AG09309 (cell line): ENCODE results near the gene ATG3.
A peak's percentile ranks its signal among the peaks of the same experiment; 100 is the strongest.
"Not testable (repeated sequence)": the region's sequence is repeated elsewhere in the genome, so short reads cannot be mapped to it uniquely, and the experiment has no call there.

Experiments
- DNase-seq: peaks from one replicate; pipeline ENCODE4 v3.0.0-alpha.2; 2010; ENCODE audit warnings: low read depth
- H3K4me3 ChIP-seq: 2 replicates; pipeline ENCODE4 v1.5.1; 2011; ENCODE audit warnings: mild to moderate bottlenecking, low read depth, low read length, moderate library complexity; ENCODE audit not compliant: control insufficient read depth
- TF ChIP-seq, protein P1 (sequence below): IDR thresholded peaks from 2 replicates; pipeline ENCODE4 v1.5.1; 2011; ENCODE audit warnings: mild to moderate bottlenecking, low read depth, low read length, inconsistent platforms; ENCODE audit not compliant: insufficient read depth, control insufficient read depth; ENCODE audit errors: missing control alignments

Gene ATG3

DNA sequence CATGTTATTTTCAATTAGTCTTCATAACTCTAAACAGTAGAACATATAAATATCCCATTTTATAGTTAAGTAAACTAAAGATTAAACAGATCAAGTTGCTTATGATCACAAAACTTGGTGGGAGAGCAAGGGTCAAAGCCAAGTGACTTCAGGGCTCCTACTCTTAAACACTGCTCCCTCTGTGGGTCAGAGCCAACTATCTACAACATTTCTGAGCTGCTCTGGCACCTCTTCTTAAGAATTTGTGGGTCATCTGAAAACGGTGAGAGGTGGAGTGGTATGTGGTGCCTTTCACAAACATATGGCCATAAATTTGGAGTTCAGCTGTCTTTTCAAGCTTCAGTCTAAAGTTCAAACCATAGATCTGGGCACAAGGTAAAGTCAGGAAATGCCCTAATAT lies 10.9 kb downstream of the ATG3 start:
- TF ChIP-seq, protein P1, sequence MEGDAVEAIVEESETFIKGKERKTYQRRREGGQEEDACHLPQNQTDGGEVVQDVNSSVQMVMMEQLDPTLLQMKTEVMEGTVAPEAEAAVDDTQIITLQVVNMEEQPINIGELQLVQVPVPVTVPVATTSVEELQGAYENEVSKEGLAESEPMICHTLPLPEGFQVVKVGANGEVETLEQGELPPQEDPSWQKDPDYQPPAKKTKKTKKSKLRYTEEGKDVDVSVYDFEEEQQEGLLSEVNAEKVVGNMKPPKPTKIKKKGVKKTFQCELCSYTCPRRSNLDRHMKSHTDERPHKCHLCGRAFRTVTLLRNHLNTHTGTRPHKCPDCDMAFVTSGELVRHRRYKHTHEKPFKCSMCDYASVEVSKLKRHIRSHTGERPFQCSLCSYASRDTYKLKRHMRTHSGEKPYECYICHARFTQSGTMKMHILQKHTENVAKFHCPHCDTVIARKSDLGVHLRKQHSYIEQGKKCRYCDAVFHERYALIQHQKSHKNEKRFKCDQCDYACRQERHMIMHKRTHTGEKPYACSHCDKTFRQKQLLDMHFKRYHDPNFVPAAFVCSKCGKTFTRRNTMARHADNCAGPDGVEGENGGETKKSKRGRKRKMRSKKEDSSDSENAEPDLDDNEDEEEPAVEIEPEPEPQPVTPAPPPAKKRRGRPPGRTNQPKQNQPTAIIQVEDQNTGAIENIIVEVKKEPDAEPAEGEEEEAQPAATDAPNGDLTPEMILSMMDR, result no peak
- H3K4me3 ChIP-seq, result no peak overlapping the region
- no peak for DNase-seq

DNA sequence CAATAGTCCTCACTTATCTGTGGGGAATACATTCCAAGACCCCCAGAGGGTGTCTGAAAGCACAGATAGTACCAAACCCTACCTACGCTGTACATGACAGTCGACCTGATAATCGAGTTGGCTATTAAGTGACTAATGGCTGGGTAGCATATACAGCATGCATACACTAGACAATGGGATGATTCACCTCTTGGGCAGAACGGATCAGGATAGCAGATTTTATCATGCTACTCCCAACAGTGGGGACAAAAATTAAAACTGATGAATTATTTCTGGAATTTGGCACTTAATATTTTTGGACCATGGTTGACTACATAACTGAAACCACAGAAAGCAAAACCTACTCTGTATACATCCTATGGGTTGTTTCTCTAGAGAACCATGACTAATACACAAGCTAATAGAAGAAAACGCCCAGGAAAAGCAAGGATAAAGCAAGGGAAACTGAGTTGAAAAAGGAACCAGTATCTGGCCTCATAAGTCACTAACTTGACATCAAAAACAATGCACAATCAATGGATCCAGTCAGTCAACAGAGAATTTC lies 15.5 kb downstream of the ATG3 start:
- DNase-seq, result no peak
- H3K4me3 ChIP-seq, result no peak overlapping the region
- TF ChIP-seq, protein P1, result no peak

DNA sequence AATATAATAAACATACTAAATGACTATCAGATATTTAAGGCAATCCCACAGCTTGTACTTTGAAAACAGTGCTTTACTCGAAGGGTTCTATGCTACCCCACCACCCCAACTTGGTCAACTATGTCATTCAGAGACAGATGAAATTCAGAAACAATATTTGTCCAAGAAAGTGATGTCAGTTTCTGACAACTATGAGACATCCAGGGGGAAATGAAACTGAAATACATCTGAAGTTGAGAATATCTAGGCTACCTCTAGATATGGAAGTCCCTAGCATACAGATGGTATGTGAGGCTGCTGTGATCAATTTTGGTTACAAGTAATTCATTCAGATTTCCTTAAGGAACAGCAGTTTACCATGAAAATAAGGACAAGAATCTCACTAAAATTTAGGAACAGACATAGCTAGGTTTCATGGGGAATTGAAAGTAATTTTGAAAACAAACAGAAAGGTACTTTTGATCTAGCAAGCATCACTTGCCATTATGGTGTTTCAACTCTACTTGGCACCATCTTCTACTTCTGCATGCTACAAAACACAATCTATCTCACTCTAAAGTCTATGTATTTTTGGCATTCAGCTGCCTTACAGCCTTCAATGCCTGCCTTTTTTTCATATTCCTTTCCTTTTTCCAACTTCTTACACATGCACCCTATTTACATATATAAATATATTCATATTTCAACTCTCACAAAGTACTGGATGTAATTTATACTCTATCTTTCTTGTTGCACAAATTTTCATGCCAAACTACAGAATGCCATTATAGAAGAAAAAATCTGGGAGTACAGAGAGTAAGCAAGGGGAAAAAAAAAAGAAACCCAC lies 21.7 kb downstream of the ATG3 start:
- no peak for DNase-seq
- TF ChIP-seq, protein P1, result no peak
- no peak overlapping the region for H3K4me3 ChIP-seq

DNA sequence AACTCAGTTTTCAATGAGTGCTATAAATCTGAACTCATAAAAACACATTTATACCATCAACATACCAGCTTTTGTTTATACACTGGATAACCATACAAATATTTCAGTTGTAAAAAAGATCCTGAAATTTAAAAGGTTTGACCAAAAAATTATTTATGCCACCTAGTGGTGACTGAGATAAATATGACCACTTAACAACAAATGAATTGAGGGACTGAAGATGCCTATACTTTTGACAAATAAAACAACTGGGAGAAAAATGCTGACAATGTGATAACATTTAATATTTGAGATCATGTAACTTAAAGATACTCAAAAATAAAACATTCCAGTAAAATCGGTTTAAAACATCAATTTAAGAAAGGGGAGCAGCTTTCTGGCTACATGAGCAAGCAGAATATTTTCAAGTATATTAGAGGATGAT lies 30.4 kb downstream of the ATG3 start:
- no peak overlapping the region for H3K4me3 ChIP-seq
- peak; percentile 3 for DNase-seq
- TF ChIP-seq, protein P1, result peak; percentile 30

DNA sequence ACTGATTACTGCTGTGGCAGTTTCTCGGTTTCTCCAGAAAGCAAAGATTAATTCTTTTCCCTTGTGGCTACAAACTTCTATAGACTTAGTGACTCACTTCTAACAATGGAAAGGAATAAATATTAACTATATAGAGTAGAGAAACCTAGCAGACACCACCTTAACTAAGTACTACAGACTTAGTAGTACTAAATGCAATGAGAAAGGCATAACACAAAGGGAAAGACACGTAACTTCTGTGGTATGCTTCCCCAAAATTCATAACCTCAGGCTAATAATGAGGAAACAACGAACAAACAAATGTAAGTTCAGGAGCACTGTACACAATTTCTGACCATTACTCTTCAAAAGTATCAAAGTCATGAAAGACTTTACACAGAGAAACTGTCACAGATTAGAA lies 31.2 kb downstream of the ATG3 start:
- TF ChIP-seq, protein P1, result no peak
- H3K4me3 ChIP-seq, result no peak overlapping the region
- no peak for DNase-seq

DNA sequence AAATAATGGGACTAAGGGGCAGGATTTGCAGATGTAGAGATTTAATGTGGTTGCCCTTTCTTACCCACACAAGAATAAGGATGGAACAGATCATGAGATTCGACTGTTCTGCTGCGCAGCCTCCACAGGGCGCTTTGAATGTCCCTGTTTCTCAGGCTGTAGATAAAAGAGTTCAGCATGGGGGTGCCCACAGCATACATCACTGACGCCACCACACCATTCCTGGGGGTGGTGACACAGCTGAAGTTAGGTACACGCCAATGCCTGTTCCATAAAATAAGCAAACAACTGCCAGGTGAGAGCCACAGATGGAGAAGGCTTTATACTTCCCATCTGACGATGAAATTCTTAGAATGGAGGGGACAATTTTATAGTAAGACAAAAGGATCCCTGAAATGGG lies 37.6 kb downstream of the ATG3 start:
- not testable (repeated sequence) for H3K4me3 ChIP-seq, DNase-seq

DNA sequence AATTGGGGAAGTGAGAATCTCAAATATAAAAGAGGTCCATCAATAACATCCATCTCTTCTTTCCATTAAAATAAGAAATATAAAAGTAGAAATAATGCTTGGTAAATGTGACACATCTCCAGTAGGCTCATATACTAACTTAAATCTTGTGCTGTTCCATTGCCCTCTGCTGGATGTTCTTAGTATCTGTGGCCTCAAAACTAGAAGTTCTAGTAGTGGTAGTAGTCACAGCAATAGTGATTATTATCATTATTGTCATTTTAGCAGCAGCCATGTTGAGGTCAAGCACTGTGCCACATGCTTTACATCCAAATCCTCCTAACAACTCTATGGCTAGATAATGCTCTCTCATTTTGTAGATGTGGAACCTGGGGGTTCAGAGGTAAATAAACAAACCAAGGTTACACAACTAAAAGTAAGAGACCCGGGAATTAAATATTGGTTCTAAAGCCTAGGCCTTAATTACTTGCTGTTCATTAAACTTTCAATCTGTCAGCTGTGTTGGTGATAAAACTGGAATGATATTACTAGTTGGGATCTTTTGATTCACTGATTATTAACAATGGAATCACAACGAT lies 42.2 kb downstream of the ATG3 start:
- TF ChIP-seq, protein P1, result peak; percentile 74
- no peak overlapping the region for H3K4me3 ChIP-seq
- DNase-seq, result peak; percentile 27

DNA sequence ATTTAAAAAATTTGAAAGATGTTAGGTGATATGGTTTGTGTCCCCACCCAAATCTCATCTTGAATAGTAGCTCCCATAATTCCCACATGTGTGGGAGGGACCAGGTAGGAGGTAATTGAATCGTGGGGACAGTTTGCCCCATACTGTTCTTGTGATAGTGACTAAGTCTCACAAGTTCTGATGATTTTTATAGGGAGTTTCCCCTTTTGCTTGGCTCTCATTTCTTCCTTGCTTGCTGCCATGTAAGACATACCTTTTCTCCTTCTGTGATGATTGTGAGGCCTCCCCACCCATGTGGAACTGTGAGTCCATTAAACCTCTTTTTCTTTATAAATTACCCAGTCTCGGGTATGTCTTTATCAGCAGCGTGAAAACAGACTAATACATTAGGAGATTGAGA lies 42.8 kb downstream of the ATG3 start:
- not testable (repeated sequence) for DNase-seq, H3K4me3 ChIP-seq
